ENCODE data around the gene AKAP13. TPM values are rescaled to one million over a fixed set of nuclear protein-coding genes. Genes with fewer than 3 reads are reported as not detected.
A peak's percentile ranks its signal among the peaks of the same experiment; 100 is the strongest.

The AKAP13 gene
- total and polyA plus RNA-seq, 2 donors, result 84.2 to 206 TPM

GRCh38 chr15:85689729-85690128, 309.3 kb downstream of the AKAP13 start:
- no peak for DNase-seq (ENCODE audit: extremely low spot score)
- 3% methylated on average over 9 of the region's 9 CpGs for WGBS
- no peaks in the 10 kb centered on the region for H3K4me1 ChIP-seq (ENCODE audit: insufficient read depth)

DNA sequence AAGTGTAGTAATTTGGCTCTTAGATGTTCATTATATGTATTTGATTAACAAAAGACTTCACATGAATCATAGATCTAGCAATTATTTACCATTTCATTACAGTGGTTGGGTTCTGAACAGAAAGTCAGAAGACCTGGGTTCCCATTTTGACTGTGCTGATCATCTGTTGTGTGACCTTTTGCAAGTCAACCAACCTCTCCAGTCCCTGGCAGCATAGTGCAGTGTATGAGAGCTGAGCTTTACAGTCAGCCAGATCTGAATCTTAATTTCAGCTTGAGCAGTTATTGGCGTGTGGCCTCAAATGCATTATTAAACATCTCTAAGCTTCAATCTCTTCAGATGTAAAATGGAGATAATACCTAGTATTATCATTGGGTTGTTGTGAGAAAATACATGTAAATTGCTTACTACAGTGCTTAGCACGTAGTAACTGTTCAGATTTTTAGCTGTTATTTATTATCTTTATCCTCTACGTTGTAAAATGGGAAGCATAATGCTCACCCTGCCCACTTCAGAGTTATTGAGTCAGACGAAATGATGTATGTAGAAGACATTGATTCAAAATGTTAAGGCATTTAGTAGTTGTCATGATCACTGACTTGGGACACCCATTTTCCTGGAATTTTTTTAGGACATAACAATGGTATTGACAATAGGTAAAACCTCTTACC, 310.3 kb downstream of the AKAP13 start:
- 81% methylated on average over 4 of the region's 4 CpGs for WGBS
- Histone ChIP-seq H3K4me1 (ENCODE audit: insufficient read depth) (no peaks in the 10 kb centered on the region), H3K36me3 (ENCODE audit: insufficient read depth) (peaks cover 4% of the 10 kb centered on the region), H3K4me3 (ENCODE audit: low read depth, low read length) (peak overlapping the region; percentile 3), H3K27ac (ENCODE audit: low read depth) (no peak overlapping the region)
- DNase-seq (ENCODE audit: extremely low spot score), result no peak

More at GRCh38 chr15:85689729-85690128, 309.3 kb downstream of the AKAP13 start:
- Histone ChIP-seq H3K4me3 (ENCODE audit: low read depth, low read length) (peak overlapping the region; percentile 31), H3K27ac (ENCODE audit: low read depth) (no peak overlapping the region), H3K36me3 (ENCODE audit: insufficient read depth) (peaks cover 4% of the 10 kb centered on the region)

DNA sequence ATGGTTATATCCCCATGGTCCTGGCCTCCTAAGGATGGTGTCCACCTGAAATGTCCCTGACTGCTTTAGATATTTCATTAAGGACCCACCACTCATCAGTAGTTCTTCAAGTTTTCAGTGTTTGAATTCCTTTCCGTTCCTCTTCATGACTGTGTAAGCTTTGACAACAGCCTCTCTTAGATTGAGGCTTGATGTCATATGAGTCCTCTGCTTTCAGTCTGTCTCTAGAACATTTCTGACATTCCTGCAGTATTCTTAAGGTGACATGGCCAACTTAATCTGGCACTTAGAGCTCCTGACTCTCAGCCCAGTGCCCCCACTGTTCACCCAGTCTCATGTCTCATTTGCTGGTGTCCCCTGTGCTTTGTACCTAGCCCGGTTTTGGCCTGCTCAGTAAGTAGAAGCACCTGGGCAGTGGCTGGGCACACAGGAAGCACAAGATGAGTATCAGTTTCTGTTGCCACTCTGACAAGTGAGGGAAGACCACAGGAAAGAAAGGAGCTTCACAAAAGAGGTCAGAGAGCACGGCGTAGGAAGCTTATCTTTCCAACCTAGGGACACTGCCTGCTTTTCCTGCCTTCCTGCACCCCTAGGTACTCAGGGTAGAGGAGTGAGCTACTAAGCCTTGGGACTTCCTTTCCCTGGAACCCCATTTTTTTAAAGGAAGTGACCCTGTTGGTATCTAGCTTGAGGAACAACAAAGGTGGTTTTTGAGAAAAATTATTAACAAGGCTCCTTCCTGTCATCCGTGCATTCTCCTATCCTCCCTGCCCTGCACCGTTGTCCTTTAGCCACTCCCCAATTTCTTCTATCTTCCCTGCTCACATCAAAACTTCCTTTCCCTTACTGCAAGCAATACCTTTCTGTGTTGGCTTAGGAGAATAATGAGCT, 311.2 kb downstream of the AKAP13 start:
- Histone ChIP-seq H3K4me3 (ENCODE audit: low read depth, low read length) (peak overlapping the region; percentile 2), H3K4me1 (ENCODE audit: insufficient read depth) (no peaks in the 10 kb centered on the region), H3K36me3 (ENCODE audit: insufficient read depth) (peaks cover 2% of the 10 kb centered on the region), H3K27ac (ENCODE audit: low read depth) (no peak overlapping the region)
- 73% methylated on average over 6 of the region's 6 CpGs for WGBS
- DNase-seq (ENCODE audit: extremely low spot score), result no peak

DNA sequence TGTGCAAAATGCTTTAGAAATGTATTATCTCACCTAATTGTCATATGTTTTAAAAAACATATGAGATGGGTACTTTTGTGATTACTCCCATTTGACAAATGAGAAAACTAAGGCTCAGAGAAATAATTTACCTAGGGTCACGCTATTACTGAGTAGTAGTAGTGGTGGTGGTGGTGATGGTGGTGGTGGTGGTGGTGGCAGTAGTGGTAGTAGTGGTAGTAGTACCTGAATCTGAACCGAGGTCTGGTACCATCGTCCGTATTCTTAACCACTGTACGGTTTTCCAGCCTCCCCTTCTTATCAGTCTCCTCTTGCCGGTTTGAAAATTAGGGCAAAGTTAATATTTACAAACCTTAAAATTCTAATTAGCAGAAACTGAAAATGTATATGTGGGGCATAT, 311.9 kb downstream of the AKAP13 start:
- no peaks in the 10 kb centered on the region for H3K4me1 ChIP-seq (ENCODE audit: insufficient read depth)
- no peaks in the 10 kb centered on the region for H3K36me3 ChIP-seq (ENCODE audit: insufficient read depth)
- H3K27ac ChIP-seq (ENCODE audit: low read depth), result no peak overlapping the region
- 92% methylated on average over 6 of the region's 6 CpGs for WGBS
- DNase-seq (ENCODE audit: extremely low spot score), result no peak
- no peak overlapping the region for H3K4me3 ChIP-seq (ENCODE audit: low read depth, low read length)

GRCh38 chr15:85692873-85693272, 312.5 kb downstream of the AKAP13 start:
- 88% methylated on average over 5 of the region's 5 CpGs for WGBS
- no peak for DNase-seq (ENCODE audit: extremely low spot score)
- Histone ChIP-seq H3K4me1 (ENCODE audit: insufficient read depth) (no peaks in the 10 kb centered on the region), H3K4me3 (ENCODE audit: low read depth, low read length) (no peak overlapping the region), H3K27ac (ENCODE audit: low read depth) (no peak overlapping the region), H3K36me3 (ENCODE audit: insufficient read depth) (no peaks in the 10 kb centered on the region)

DNA sequence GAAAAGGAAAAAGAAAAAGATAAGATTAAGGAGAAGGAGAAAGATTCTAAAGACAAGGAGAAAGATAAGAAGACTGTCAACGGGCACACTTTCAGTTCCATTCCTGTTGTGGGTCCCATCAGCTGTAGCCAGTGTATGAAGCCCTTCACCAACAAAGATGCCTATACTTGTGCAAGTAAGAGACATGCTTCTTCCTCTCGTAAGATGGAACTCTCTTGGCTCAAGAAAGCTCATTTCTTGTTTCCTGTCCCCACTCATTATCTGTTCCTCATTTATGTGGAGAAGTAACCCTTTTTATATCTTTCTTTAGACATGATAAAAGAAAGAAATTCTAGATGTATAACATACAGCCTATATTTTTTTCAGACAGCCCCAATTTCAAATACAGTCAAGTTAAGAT, 312.9 kb downstream of the AKAP13 start:
- Histone ChIP-seq H3K4me1 (ENCODE audit: insufficient read depth) (no peaks in the 10 kb centered on the region), H3K4me3 (ENCODE audit: low read depth, low read length) (no peak overlapping the region), H3K27ac (ENCODE audit: low read depth) (no peak overlapping the region), H3K36me3 (ENCODE audit: insufficient read depth) (no peaks in the 10 kb centered on the region)
- DNase-seq (ENCODE audit: extremely low spot score), result no peak
- 74% methylated on average over 2 of the region's 2 CpGs for WGBS

DNA sequence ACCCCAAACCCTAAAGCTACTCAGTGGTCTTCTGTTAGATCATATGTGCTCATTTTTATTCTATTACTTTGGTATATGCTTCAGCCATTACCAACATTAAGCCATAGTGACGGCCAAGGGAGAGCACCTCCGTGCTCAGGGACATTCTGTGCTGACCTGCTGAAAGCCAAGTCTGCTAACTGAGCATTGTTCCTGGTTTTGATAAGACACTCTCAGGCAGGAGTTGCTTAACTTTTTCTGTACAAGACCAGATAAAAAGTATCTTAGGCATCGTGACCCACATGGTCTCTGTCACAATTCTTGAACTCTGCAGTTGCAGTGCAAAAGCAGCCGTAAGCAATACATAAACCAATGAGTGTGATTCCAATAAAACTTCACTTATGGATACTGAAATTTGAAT, 313.7 kb downstream of the AKAP13 start:
- no peaks in the 10 kb centered on the region for H3K36me3 ChIP-seq (ENCODE audit: insufficient read depth)
- no peak for DNase-seq (ENCODE audit: extremely low spot score)
- no peak overlapping the region for H3K27ac ChIP-seq (ENCODE audit: low read depth)
- no peak overlapping the region for H3K4me3 ChIP-seq (ENCODE audit: low read depth, low read length)
- 90% methylated on average over 4 of the region's 4 CpGs for WGBS
- no peaks in the 10 kb centered on the region for H3K4me1 ChIP-seq (ENCODE audit: insufficient read depth)

GRCh38 chr15:85700767-85701166, 320.4 kb downstream of the AKAP13 start:
- Histone ChIP-seq H3K27ac (ENCODE audit: low read depth) (peak overlapping the region; percentile 38), H3K4me3 (ENCODE audit: low read depth, low read length) (no peak overlapping the region), H3K36me3 (ENCODE audit: insufficient read depth) (no peaks in the 10 kb centered on the region), H3K4me1 (ENCODE audit: insufficient read depth) (no peaks in the 10 kb centered on the region)
- 88% methylated on average over 3 of the region's 3 CpGs for WGBS
- no peak for DNase-seq (ENCODE audit: extremely low spot score)

DNA sequence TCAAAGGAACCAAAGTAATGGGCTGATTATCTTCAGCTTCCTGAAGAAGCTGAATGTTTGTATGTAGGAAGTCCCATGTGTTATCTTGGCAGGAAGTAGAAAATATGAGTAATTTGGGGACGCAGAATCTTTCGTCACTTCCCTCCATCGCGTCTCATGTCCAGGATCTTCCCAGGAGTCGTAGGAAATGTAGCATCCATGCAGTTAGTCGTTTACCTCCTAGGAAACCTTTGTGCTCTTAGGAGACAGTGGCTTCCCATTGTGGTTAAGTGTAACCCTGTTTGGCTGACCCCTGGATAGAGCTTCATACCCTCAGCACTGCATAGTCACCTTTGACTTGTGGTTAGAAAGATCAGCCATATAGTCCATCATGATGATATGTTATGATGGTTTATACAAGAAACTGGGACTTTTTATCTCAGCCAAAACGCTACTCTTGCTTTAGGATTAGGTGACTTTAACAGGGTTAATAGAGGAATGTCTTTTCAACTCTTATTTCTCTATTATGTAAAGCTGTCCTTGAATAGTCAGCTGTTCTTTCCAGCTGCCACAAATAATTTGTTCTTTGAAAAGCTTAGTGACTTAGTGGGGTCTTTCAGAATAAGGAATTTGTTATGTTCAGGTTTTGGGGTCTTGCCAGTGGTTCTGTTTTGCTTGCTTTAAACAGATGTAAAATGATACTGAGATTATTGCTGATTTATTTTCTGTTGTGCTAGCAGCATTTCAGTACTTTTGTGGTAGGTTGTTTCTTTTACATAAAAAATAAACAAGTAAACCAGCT, 322.1 kb downstream of the AKAP13 start:
- DNase-seq (ENCODE audit: extremely low spot score), result no peak
- H3K36me3 ChIP-seq (ENCODE audit: insufficient read depth), result no peaks in the 10 kb centered on the region
- H3K4me1 ChIP-seq (ENCODE audit: insufficient read depth), result no peaks in the 10 kb centered on the region
- no peak overlapping the region for H3K4me3 ChIP-seq (ENCODE audit: low read depth, low read length)
- WGBS, result 33% methylated on average over 7 of the region's 7 CpGs
- H3K27ac ChIP-seq (ENCODE audit: low read depth), result peak overlapping the region; percentile 67

- DNase-seq (ENCODE audit: extremely low spot score), result no peak
- H3K4me1 ChIP-seq (ENCODE audit: insufficient read depth), result no peaks in the 10 kb centered on the region
Observed at GRCh38 chr15:85704066-85704465, 323.7 kb downstream of the AKAP13 start.

DNA sequence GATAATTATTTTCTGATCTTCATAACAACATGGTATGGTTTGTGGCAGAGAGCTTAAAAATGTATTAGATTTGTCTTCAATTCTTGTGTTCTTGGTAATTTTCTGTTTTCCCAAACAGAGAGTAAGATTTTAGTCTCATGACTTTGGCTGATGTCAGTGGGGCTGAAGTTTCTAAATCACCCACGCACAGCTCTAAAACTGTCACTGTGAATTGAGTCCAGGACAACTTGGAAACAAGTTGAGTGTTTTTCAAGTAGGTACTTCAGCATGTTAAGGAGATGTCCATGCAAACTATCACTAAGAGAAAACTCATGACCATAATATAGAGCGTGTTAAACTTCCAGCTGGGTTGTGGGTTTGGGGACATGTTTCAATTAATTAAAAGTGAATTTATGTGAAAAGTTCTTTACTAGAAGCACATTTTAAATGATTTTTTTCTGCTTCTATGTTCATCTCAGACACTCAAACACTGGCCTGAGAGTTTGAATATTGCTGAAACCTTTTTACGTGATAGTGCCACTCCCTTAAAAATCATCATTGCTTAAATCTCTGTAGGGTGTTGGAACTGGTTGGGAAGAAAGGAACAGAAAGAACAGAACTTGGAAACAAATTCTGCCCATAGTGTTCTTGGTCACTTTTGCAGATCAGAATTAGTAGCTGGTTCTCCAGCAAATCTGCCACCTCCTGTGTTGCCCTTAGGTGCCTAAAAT, 324.5 kb downstream of the AKAP13 start:
- H3K4me3 ChIP-seq (ENCODE audit: low read depth, low read length), result no peak overlapping the region
- 57% methylated on average over 3 of the region's 3 CpGs for WGBS

More at GRCh38 chr15:85704066-85704465, 323.7 kb downstream of the AKAP13 start:
- 49% methylated on average over 4 of the region's 4 CpGs for WGBS
- H3K36me3 ChIP-seq (ENCODE audit: insufficient read depth), result no peaks in the 10 kb centered on the region
- peak overlapping the region; percentile 79 for H3K27ac ChIP-seq (ENCODE audit: low read depth)
- no peak overlapping the region for H3K4me3 ChIP-seq (ENCODE audit: low read depth, low read length)

DNA sequence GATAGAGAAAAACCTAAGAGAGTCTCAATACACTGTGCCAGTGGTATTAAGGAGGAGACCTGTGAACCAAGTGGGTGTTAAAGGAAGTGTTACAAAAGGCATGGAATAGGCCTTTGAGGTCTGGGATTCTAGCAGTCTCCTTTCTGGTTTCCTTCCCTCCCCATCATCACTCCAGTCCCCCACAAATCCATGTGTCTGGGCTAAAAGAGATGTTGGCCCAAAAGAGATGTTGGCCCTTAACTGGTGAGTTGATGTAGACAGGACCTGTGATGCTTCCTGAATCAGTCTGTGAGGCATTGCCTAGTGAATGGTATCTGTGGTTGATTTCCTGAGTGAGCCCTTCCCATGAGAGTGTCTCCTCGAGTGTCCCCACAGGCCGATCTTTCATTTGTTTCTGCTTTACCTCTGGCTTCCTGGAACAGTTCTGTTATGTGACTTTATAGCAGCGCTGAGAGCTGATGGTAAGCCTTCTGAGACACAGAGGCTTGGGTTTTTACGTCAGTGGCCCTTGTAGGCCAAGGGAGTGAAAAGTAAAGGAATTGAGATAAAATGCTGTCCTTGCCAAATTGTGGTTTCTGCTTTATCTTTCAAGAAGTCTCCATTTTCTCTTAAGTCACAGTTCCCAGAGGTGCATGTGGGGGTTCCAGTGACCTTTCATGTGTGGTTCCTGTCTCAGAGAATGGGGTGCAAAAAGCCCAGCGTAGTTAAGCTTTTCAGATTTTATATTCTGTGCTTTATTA, 326.5 kb downstream of the AKAP13 start:
- Histone ChIP-seq H3K4me1 (ENCODE audit: insufficient read depth) (no peaks in the 10 kb centered on the region), H3K36me3 (ENCODE audit: insufficient read depth) (peaks cover 2% of the 10 kb centered on the region)

More for the DNA sequence above, 324.5 kb downstream of the AKAP13 start:
- Histone ChIP-seq H3K4me1 (ENCODE audit: insufficient read depth) (no peaks in the 10 kb centered on the region), H3K27ac (ENCODE audit: low read depth) (peak overlapping the region; percentile 45), H3K36me3 (ENCODE audit: insufficient read depth) (no peaks in the 10 kb centered on the region)
- DNase-seq (ENCODE audit: extremely low spot score), result no peak

More for the DNA sequence above, 326.5 kb downstream of the AKAP13 start:
- WGBS, result 25% methylated on average over 5 of the region's 5 CpGs
- DNase-seq (ENCODE audit: extremely low spot score), result no peak
- H3K27ac ChIP-seq (ENCODE audit: low read depth), result peak overlapping the region; percentile 75
- H3K4me3 ChIP-seq (ENCODE audit: low read depth, low read length), result no peak overlapping the region

Measured in urinary bladder (tissue), 4 donors.